Superior temporal gyrus (tissue), 1 donor: ENCODE results near the gene KCNQ1.

Experiments used
- DNase-seq: peaks from one replicate; pipeline ENCODE4 v3.0.0-alpha.2; 2016; ENCODE audit errors: extremely low spot score

The KCNQ1 gene

DNA sequence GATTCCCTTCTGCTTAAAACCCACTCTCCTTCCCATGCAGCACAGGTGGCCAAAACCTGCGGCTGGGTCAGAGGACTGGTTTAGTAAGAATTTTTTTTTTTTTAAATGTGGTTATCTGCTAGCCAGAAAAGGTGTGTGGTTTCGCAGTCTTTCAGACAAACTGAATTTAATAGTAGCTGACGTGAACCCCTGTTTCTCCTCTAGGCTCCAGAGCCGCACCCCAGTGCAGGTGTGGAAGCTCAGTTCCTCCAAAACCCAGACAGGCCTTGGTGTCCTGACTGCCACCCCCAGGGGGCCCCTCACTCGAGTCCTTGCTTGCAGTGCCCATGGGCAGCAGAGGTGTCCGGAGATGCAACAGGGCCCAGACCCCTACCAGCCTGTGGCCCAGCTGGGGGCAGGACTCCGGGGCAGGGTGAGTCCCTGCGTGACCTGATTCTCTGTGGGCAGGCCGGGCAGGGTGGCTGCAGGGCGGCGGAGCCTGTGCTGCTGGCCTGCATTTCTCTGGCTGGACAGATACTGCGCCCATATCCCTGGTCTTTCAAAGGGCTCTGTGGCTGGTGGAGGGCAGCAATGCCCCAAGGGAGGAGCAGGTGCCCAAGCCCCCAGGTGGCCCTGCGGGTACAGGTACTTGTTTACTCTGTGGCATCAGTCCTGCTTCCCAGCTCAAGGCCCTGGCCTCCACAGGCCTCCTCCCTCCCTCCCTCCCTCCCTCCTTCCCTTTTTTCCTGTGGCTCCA is 15.2 kb downstream of the KCNQ1 start:
- no peak for DNase-seq

DNA sequence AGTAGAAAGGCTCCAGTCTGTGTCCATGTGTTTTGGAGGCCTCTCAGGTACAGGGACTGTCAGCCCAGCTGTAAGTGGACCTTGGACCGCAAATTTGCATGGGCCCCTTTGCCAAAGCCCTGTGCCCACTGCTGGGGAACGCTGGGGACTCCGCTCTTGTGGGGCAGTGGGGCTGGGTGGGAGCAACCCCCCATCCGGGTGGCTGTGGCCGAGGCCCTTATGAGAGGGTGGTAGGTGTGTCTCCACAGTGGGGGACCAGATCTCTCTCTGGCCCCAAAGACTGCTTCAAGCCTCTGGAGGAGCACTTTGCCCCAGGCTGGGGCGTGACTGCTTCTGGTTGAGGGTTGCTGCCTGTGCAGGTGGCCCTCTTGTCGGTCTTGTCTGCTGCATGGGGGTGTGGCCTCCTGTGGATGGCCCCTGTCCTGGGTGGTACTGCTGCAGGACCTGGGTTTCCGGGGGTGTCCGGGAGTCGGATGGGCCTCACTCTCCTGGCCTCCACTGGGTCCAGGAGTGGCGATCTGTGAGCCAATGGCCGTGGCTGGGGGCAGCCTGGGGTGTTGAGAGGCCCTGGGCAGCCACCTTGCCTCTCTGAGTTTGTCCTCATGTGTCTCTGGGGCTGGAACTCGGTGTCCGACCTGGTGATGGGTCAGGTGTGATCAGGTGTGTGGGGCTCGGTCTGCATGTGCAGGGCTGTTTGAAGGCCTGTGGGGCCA is 15.9 kb downstream of the KCNQ1 start:
- no peak for DNase-seq

- DNase-seq = no peak
Measured at GRCh38 chr11:2461253-2461955, 16.6 kb downstream of the KCNQ1 start.

GRCh38 chr11:2461956-2462542 is 17.2 kb downstream of the KCNQ1 start:
- no peak for DNase-seq

- no peak for DNase-seq
Measured at GRCh38 chr11:2462543-2462985, 17.8 kb downstream of the KCNQ1 start.

GRCh38 chr11:2462986-2463765 is 18.4 kb downstream of the KCNQ1 start:
- DNase-seq = no peak

- no peak for DNase-seq
Measured at GRCh38 chr11:2463766-2464277, 19.0 kb downstream of the KCNQ1 start.

DNA sequence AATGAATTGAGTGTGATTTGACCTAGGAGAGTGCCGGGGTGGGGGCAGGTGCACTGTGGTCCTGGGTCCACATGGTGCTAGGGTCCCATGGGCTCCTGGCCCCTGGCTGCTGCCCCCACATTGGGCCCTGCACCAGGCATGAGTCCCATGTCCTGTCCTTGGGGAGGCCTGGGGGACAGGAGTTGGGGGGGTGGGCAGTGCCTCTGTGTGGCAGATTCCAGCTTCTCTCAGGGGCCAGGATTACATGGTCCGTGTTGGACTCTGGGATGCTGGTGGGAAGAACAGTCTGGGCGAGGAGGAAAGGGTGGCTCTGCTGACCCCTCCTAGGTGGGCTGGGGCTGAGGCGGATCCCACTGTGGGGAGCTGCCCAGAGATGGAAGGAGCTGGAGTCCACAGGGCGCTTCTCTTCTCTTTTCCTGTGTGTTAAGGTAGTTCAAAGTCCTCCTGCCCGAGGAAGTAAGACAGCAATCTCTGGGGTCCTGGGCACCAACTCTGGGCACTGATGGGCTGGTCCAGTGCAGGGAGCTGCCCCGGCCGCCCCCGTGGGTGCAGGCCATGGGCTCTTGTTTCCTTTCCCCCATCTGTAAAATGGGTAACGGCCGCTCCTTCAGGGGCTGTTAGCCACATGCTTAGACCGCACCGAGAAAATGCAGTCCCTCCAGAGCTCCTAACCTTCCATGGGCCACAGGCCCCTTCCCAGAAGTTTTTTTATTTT is 19.8 kb downstream of the KCNQ1 start:
- no peak for DNase-seq

GRCh38 chr11:2465202-2466068 is 20.6 kb downstream of the KCNQ1 start:
- no peak for DNase-seq

GRCh38 chr11:2466069-2466801 is 21.4 kb downstream of the KCNQ1 start:
- DNase-seq = no peak

GRCh38 chr11:2466869-2467694 is 22.3 kb downstream of the KCNQ1 start:
- no peak for DNase-seq

DNA sequence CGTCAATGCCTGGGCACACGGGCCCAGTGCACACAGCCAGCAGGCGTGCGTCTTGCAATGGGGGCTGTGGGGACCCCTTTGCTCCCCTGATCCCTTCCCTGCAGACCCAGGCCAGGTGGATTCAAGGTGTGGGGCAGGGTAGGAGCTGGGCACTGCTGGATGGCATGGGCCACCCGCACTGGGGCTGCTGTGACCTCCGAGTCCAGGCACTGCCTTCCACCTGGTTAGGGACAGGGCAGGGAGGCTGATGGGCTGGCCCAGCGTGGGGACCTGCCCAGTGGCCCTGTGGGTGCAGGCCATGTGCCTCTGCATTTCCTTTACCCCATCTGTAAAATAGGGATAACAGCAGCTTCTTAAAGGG is 22.9 kb downstream of the KCNQ1 start:
- DNase-seq = no peak

GRCh38 chr11:2468363-2469235 is 23.8 kb downstream of the KCNQ1 start:
- no peak for DNase-seq

DNA sequence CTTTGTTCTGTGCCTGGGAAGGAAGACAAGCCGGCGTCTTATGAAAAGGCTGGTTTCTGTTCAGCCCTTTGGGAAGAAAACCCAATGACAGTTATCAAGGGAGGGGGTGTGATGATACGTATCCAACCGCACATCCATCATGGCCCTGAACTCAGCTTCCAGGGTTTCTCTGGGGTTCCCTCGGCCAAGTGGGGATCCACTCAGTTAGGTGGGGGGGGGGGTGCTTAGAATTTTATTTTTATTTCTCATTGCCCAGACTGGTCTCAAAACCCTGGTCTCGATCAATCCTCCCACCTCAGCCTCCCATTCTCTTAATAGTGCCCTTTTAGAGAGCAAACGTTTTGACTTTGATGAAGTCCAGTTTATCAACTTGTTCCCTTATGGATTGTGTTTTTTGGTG is 25.7 kb downstream of the KCNQ1 start:
- DNase-seq = no peak

- DNase-seq = no peak
Measured at GRCh38 chr11:2471048-2471803, 26.4 kb downstream of the KCNQ1 start.

GRCh38 chr11:2471804-2472096 is 26.9 kb downstream of the KCNQ1 start:
- DNase-seq = no peak
